HepG2 (cell line): ENCODE results near the gene ST7L. TPM values are rescaled to one million over a fixed set of nuclear protein-coding genes. Genes with fewer than 3 reads are reported as not detected.

Source experiments
- BRF2 ChIP-seq: sonication (generic); formaldehyde crosslinking; IDR thresholded peaks from 2 replicates; pipeline ENCODE4 v1.8.1; 2022; ENCODE audit warnings: mild to moderate bottlenecking, missing genetic modification reagents
- CC2D1A ChIP-seq: sonication (generic); formaldehyde crosslinking; IDR thresholded peaks from 2 replicates; pipeline ENCODE4 v1.8.1; 2023; ENCODE audit warnings: mild to moderate bottlenecking, missing genetic modification reagents
- CCDC6 ChIP-seq: sonication (generic); formaldehyde crosslinking; IDR thresholded peaks from 2 replicates; pipeline ENCODE4 v1.8.1; 2022; ENCODE audit warnings: mild to moderate bottlenecking, missing genetic modification reagents, moderate library complexity
- CEBPG ChIP-seq: IDR thresholded peaks from 2 replicates; pipeline ENCODE4 v1.6.1; 2016
- CREB3 ChIP-seq: sonication (generic); formaldehyde crosslinking; IDR thresholded peaks from 2 replicates; pipeline ENCODE4 v1.5.0; 2020; ENCODE audit warnings: missing genetic modification reagents
- E2F5 ChIP-seq: sonication (generic); formaldehyde crosslinking; conservative IDR thresholded peaks from 2 replicates; pipeline ENCODE4 v1.4.0; 2020; ENCODE audit warnings: missing genetic modification reagents
- IRF9 ChIP-seq: sonication (generic); formaldehyde crosslinking; IDR thresholded peaks from 2 replicates; pipeline ENCODE4 v1.8.0; 2022; ENCODE audit warnings: missing genetic modification reagents, mild to moderate bottlenecking, borderline replicate concordance
- MAZ ChIP-seq, 2 experiments: sonication (generic) in 1 of 2; formaldehyde crosslinking in 1 of 2; IDR thresholded peaks; 2 replicates each; pipeline versions ENCODE4 v1.5.0 to v1.6.1; 2012 to 2020; ENCODE audit warnings: low read depth in 2 of 2, mild to moderate bottlenecking in 2 of 2, borderline replicate concordance in 1 of 2, improper control_type of control experiment in 1 of 2, low read length in 1 of 2, missing genetic modification reagents in 1 of 2, moderate library complexity in 1 of 2
- MIER2 ChIP-seq: IDR thresholded peaks from 2 replicates; pipeline ENCODE4 v1.6.1; 2016; ENCODE audit warnings: missing biosample characterization, missing genetic modification reagents
- PAWR ChIP-seq: sonication (generic); formaldehyde crosslinking; IDR thresholded peaks from 2 replicates; pipeline ENCODE4 v1.4.0; 2020; ENCODE audit warnings: missing genetic modification reagents, mild to moderate bottlenecking, borderline replicate concordance
- PHF8 ChIP-seq: sonication (generic); formaldehyde crosslinking; IDR thresholded peaks from 2 replicates; pipeline ENCODE4 v1.5.0; 2020; ENCODE audit warnings: missing genetic modification reagents
- ZFY ChIP-seq: sonication (generic); formaldehyde crosslinking; IDR thresholded peaks from 2 replicates; pipeline ENCODE4 v1.4.0; 2020; ENCODE audit warnings: missing genetic modification reagents
- ZNF18 ChIP-seq: sonication (generic); formaldehyde crosslinking; IDR thresholded peaks from 2 replicates; pipeline ENCODE4 v1.8.0; 2022; ENCODE audit warnings: mild to moderate bottlenecking, missing genetic modification reagents; ENCODE audit not compliant: insufficient replicate concordance
- ZNF317 ChIP-seq: sonication (generic); formaldehyde crosslinking; IDR thresholded peaks from 2 replicates; pipeline ENCODE4 v1.5.0; 2020; ENCODE audit warnings: mild to moderate bottlenecking, missing genetic modification reagents
- ZNF607 ChIP-seq: sonication (generic); formaldehyde crosslinking; IDR thresholded peaks from 2 replicates; pipeline ENCODE4 v1.5.1; 2020; ENCODE audit warnings: missing genetic modification reagents, mild to moderate bottlenecking, borderline replicate concordance
- ZNF687 ChIP-seq: sonication (generic); formaldehyde crosslinking; IDR thresholded peaks from 2 replicates; pipeline ENCODE4 v1.5.1; 2020; ENCODE audit warnings: mild to moderate bottlenecking, missing genetic modification reagents, moderate library complexity
- ZNF879 ChIP-seq: sonication (generic); formaldehyde crosslinking; IDR thresholded peaks from 2 replicates; pipeline ENCODE4 v1.8.1; 2023; ENCODE audit warnings: missing genetic modification reagents
- polyA plus RNA-seq, 8 experiments: library from polyadenylated mRNA; depleted of rRNA in 3 of 8; stranded (reverse) in 7 of 8; unstranded in 1 of 8; fragments of >200 nt; fragmentation: Illumina TruSeq in 4 of 8; extraction: Trizol in 4 of 8; gene quantifications; 2 replicates each; pipeline versions ENCODE4 v1.2.1 to v1.2.3, GENCODE V29; 2011 to 2016; ENCODE audit warnings: low read depth in 4 of 8, missing spikeins in 1 of 8, mixed read lengths in 1 of 8; ENCODE audit not compliant: insufficient read depth in 1 of 8
- total RNA-seq, 5 experiments: library from RNA; depleted of rRNA; stranded (reverse); fragments of >200 nt; fragmentation: Illumina TruSeq; extraction: Trizol; gene quantifications; 2 replicates each; pipeline ENCODE4 v1.2.3, GENCODE V29; 2016; ENCODE audit warnings: low read depth in 1 of 5

Gene ST7L
- total and polyA plus RNA-seq, 2 of the 13 experiments (the other 11 are each of a cell fraction or from before 2014, with no cell fraction given) = 8.6 to 19.9 TPM

- no peak for TF ChIP-seq PAWR (CRISPR knock-in tag)
- TF ChIP-seq ZNF607 (CRISPR knock-in tag) = 0 out of 2 replicates have a peak, but pooled peaks have one; percentile 42
- peak; percentile 76 for TF ChIP-seq PHF8
- peak; percentile 74; the same call in 1 of the 2 replicates for TF ChIP-seq ZFY (CRISPR knock-in tag)
- TF ChIP-seq E2F5 (CRISPR knock-in tag) = 0 out of 2 replicates have a peak, but pooled peaks have one; percentile 36
- TF ChIP-seq ZNF879 = peak; percentile 50; the same call in 1 of the 2 replicates
- peak; percentile 7; the same call in 1 of the 2 replicates for TF ChIP-seq ZNF317 (CRISPR knock-in tag)
- TF ChIP-seq MAZ (IDR thresholded peaks at IDR 0.05; ENCODE audit: borderline replicate concordance, low read depth, low read length) = 0 out of 2 replicates have a peak, but pooled peaks have one; percentile 40
- no peak for TF ChIP-seq MAZ (CRISPR knock-in tag; IDR thresholded peaks at IDR 0.05; ENCODE audit: low read depth)
- no peak for TF ChIP-seq CCDC6 (CRISPR knock-in tag)
- peak; percentile 92 for TF ChIP-seq ZNF687
- TF ChIP-seq BRF2 (CRISPR knock-in tag) = no peak
- TF ChIP-seq ZNF18 = no peak
- TF ChIP-seq CC2D1A (CRISPR knock-in tag) = 0 out of 2 replicates have a peak, but pooled peaks have one; percentile 64
- 0 out of 2 replicates have a peak, but pooled peaks have one; percentile 60 for TF ChIP-seq IRF9 (CRISPR knock-in tag)
- TF ChIP-seq CEBPG (CRISPR knock-in tag) = 0 out of 2 replicates have a peak, but pooled peaks have one; percentile 18
- no peak for TF ChIP-seq MIER2 (CRISPR knock-in tag)
- TF ChIP-seq CREB3 = peak; percentile 57; the same call in 1 of the 2 replicates
Observed at GRCh38 chr1:112619518-112620376, 806 bp upstream of the ST7L start, which contains the start of gene CAPZA1 (continued).
